NAMALWA (cell line): ENCODE data around the gene SYTL2.

Experiments used
- DNase-seq: peaks from one replicate; pipeline ENCODE4 v3.0.0-alpha.2; 2015; ENCODE audit warnings: low spot score

The SYTL2 gene

GRCh38 chr11:85732965-85733364 lies 78.0 kb downstream of the SYTL2 start:
- no peak for DNase-seq

GRCh38 chr11:85726381-85726780 lies 84.6 kb downstream of the SYTL2 start:
- DNase-seq: no peak

DNA sequence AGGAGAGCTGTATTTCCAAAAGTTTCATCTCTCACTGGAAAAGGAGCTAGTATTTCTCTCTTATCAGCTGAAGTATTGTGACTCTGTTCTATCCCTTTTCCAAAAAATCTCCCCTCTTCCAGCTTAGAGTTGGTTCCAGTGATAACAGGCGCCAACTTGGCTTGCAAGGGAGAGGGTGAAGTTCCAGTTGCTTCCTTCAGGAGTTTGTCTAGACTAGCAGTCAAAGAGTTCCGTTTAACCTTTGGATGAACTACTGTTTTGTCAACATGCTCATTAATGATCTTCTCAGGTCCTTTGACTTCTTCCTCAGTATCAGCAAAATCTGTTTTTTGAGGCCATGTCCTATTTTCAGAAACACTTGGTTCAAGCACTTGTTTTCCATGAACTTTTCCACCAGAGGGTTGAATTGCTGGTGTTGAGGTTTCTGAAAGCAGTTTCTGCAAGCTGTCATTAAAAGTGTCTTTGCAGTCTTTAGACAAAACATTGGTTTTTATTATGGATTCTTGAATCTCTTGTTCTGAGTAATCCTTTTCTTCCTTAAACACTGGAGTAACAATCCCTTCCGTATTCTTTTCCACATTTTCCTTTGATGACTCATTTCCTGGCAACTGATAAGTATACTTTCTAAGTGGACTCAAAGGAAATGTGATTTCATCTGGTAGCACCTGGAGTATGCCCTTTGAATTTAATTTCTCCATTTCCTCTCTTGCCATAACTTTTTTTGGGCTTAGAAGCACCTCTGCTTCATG lies 85.3 kb downstream of the SYTL2 start:
- DNase-seq: no peak

GRCh38 chr11:85724748-85725465 lies 86.0 kb downstream of the SYTL2 start:
- no peak for DNase-seq

DNA sequence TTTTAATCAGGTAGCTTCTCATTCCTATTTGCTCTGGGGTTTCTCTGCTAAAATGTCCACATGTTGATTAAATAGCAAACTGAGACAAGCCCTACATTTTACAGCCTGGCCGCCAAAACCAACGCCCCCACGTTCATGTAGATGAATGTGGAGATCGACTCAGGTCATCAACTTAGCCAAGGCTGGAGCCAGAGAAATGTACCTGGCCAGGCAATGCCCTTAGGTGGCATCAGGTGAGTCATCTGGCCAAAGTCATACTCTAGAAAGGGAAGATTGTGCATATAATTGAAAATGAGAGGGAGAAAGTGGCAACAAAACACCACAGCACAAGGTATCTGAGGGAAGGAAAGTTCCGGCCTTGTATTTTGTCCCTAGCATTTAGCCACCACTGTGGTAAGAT lies 87.9 kb downstream of the SYTL2 start:
- DNase-seq: no peak

GRCh38 chr11:85721191-85721590 lies 89.8 kb downstream of the SYTL2 start:
- no peak for DNase-seq

- DNase-seq: no peak
These were observed 91.7 kb downstream of the SYTL2 start for GRCh38 chr11:85718991-85719807.

DNA sequence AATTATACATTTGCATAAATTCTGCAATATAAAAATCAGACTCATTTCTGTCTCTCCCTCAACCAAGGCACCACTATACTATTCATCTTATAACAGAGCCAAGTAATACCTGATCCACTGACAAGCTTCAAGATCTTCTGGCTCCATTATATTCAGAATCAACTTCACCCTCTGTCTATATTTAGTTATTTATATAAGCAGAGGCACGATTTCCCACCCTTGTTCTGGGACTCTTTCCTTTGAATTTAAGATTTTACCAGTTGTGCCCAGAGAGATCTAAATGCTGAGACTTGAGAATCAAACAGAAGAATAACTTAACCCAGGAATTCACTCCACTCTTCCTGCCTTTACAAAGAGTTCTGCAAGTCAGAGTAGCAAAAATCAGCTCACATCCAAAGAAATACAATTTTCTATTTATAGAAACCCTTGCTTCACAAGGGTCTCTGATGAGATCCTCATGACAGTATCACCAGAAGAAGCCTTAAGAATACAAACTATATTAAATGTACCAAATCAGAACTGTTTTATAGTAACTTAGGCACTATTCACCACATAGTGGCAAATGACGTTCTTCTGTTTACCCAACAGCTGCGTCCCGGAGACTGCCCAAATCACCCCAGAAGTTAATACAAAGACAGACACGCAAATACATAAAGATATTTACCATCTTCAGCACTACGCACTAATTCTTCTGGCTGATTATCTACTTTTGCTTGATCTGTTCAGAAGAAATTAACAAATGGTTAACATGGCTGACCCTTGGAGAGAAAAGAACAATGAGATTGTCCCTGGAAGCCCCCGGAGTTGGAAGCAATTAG lies 92.6 kb downstream of the SYTL2 start:
- DNase-seq: no peak

DNA sequence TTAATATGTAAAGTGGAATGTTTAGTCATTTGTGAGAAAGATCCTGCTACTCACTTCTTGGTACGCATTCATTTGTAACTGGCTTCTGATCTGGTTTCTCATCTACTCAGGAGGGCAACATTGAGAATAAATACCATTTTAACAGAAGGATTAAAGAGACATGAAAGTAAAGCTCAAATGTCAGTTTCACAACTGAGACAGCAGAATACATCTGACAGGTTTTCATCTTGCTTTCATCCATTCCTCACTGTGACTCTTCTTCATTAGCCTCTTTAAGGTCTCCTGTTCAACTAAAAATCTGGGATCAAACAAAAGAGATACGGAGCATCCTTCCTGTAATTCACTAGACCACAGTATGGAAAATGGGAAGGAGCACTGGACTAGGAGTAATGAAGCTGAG lies 93.5 kb downstream of the SYTL2 start:
- DNase-seq: no peak

DNA sequence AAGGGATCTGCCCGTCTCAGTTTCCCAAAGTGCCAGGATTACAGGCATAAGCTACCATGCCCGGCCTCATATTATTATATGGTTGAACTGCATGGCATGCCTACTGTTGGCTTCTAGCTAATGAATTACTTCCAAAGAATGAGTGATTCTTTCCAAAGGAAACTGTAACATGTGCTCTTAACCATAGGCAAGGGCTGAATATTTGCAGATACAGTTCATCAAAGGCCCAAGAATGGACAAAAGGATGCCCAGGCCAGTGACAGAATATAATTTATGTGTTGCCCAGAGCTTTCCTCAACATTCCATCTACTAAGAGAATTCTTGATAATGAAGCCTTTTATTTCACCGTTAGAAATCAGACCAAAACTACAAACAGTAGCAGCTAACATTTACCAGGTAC lies 98.0 kb downstream of the SYTL2 start:
- no peak for DNase-seq

DNA sequence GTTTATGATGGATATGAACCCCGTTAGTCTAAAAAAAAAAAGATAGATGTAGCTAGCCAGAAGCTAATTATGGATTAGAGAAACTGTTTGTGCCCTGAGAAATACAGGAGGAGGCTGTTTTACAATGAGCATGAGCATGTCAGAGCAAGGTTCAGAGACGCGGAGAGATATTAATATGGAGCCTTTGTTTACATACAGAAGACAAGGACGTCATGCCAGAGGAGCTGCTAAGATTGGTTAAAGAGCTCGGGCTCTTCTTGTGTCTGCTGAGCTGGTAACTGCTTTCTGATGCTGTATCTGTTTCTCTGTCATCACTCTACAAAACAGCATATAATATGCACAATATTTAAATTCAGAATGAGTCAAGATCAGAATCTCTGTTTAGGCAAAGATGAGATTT lies 100.0 kb downstream of the SYTL2 start:
- DNase-seq: no peak

DNA sequence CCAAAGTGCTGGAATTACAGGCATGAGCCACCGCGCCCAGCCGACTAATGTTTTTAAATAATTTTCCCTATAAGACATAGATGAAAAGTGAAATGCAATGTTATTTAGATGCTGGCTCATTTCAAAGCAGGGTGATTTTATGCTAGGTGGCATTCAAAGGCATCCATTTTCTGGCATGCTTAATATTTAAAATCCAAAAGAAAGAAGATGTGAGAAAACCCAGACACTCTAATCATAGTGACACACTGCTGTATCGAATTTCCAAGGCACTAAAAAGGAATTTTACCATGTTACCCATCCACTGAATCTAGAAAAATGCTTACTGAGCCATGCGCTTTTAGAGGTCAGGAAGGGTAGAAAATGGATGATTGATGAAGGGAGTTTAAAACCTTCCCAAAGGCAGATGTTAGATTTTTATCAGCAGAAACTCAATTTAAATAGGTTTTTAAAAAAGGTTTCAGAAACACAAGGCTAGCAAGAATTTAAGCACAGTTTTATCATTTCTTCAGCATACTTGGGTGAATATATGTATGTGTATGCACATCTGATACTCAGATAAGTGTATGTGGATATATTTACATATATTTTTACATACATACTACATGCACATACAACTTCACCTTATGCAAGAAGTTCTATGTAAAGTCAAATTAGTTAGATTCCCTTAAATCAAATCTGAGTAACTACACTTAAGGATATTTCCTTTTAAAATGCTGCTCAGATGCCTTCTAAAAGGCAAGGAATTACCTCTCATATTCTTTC lies 100.8 kb downstream of the SYTL2 start:
- no peak for DNase-seq

GRCh38 chr11:85705800-85706199 lies 105.1 kb downstream of the SYTL2 start:
- no peak for DNase-seq

GRCh38 chr11:85704967-85705366 lies 106.0 kb downstream of the SYTL2 start:
- no peak for DNase-seq

DNA sequence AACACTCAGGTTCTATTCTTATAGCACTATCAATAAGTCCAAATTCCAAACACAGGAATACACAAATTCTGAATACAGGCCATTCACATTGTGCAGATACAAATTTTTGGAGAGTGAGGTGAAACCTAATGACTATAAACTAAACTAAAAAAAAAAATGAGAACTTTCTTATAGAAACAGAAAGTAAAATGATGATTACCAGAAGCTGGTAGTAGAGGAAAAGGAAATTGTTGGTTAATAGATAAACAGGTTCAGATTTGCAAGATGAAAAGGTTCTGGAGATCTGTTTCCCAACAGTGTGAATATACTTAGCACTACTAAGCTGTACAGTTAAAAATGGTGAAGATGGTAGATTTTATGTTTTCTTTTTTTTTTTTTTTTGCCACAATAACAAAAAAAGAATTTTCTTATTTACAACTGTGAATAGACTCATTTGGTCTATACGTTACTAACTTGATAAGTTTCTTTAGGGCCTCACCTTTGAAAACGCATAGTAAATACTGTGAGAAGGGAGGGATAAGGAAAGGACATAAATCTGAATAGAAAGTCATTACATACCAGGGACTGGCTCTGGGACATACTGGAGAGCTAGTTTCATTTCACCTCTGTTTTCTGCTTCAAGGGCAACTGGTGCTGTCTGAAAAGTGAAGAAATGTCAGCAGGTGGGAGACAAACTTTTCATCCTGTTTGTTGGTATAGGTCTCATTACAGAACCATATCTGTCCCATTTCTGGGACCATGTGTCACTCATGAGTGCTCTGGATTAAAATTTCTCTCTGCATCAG lies 110.8 kb downstream of the SYTL2 start:
- DNase-seq: no peak

DNA sequence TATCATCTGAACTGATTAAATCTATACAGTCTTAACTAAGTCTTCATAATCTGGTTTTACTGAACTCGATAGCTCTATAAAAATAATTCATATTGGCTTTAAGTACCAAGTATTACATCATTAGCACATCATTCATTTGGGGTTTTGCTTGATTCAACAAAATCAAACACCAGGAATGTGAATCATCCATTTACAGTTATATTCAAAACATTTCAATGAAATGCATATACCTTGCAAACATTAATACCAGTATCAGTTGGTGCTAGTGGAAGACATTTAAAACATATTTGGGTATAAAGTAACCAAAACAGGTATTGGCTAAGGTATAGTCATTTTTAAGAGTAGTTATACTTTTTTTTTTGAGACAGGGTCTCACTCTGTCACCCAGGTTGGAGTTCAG lies 112.7 kb downstream of the SYTL2 start:
- DNase-seq: no peak

GRCh38 chr11:85697747-85698146 lies 113.2 kb downstream of the SYTL2 start:
- no peak for DNase-seq

GRCh38 chr11:85695546-85695945 lies 115.4 kb downstream of the SYTL2 start:
- no peak for DNase-seq

- DNase-seq: peak; percentile 49
These were observed 116.5 kb downstream of the SYTL2 start for GRCh38 chr11:85694385-85694980.
